ENCODE measurements around the gene GSTT2.

The GSTT2 gene

DNA sequence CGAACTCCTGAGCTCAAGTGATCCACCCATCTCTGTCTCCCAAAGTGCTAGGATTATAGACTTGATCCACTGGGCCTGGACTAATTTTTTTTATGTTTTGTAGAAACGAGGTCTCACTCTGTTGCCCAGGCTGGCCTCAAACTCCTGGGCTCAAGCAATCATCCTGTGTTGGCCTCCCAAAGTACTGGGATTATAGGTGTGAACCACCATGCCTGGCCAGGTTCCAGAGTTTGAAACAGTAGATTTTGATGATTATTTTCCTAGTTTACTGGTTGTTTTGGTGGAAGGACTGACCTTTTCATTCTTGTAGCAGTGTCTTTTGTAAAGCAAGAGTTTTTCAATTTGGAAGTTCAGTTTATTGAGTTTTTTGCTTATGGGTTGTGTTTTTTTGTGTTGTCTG lies 46.1 kb downstream of the GSTT2 start:
- no peak overlapping the region for H3K4me3 ChIP-seq (ENCODE audit: low read depth in 1 of 2, low read length in 2 of 2)
- H3K9ac ChIP-seq (ENCODE audit: low read depth in 1 of 2, low read length in 2 of 2), result no peak overlapping the region
- peaks cover 0 to 5% of the 10 kb centered on the region in 2 donors for H3K4me1 ChIP-seq (ENCODE audit: control insufficient read depth in 1 of 2, insufficient read depth in 2 of 2, low read length in 2 of 2)
- H3K27ac ChIP-seq (ENCODE audit: low read depth, low read length), result no peak overlapping the region
- H3K9me3 ChIP-seq (ENCODE audit: control insufficient read depth in 1 of 2, low read length in 2 of 2), result no peaks in the 10 kb centered on the region
- no peaks in the 10 kb centered on the region for H3K27me3 ChIP-seq (ENCODE audit: control insufficient read depth in 1 of 2, insufficient read depth in 2 of 2, low read length in 2 of 2)
- peaks cover 0 to 13% of the 10 kb centered on the region in 2 donors for H3K36me3 ChIP-seq (ENCODE audit: control insufficient read depth in 1 of 2, insufficient read depth in 2 of 2, low read length in 2 of 2)

- Histone ChIP-seq H3K4me3 (ENCODE audit: low read depth in 1 of 2, low read length in 2 of 2) (no peak overlapping the region), H3K27me3 (ENCODE audit: control insufficient read depth in 1 of 2, insufficient read depth in 2 of 2, low read length in 2 of 2) (no peaks in the 10 kb centered on the region), H3K4me1 (ENCODE audit: control insufficient read depth in 1 of 2, insufficient read depth in 2 of 2, low read length in 2 of 2) (peaks cover 0 to 5% of the 10 kb centered on the region in 2 donors), H3K36me3 (ENCODE audit: control insufficient read depth in 1 of 2, insufficient read depth in 2 of 2, low read length in 2 of 2) (peaks cover 0 to 17% of the 10 kb centered on the region in 2 donors), H3K27ac (ENCODE audit: low read depth, low read length) (no peak overlapping the region), H3K9me3 (ENCODE audit: control insufficient read depth in 1 of 2, low read length in 2 of 2) (no peaks in the 10 kb centered on the region), H3K9ac (ENCODE audit: low read depth in 1 of 2, low read length in 2 of 2) (no peak overlapping the region)
Measured at GRCh38 chr22:24026733-24027132, 46.8 kb downstream of the GSTT2 start.

DNA sequence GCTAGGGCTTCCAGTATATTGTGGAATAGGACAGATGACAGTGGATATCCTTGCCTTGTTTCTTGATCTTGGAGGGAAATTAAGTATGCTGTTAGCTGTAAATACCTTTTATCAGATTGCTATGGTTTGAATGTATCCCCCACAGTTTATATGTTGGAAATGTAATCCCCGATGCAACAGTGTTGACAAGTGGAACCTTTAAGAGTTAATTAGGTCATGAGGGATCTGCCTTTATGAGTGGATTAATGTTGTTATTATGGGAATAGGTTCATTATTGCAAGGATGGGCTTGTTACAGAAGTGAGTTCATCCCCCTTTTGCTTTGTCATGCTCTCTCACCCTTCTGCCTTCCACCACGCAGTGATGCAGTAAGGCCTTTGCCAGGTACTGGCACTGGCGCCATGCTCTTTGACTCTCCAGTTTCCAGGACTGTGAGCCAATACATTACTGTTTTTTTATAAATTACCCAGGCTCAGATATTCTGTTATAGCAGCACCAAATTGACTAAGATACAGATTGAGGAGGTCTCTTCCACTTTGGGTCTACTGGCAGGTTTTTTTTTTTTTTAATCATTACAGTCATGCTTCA lies 47.5 kb downstream of the GSTT2 start:
- H3K27me3 ChIP-seq (ENCODE audit: control insufficient read depth in 1 of 2, insufficient read depth in 2 of 2, low read length in 2 of 2), result no peaks in the 10 kb centered on the region
- no peak overlapping the region for H3K4me3 ChIP-seq (ENCODE audit: low read depth in 1 of 2, low read length in 2 of 2)
- H3K4me1 ChIP-seq (ENCODE audit: control insufficient read depth in 1 of 2, insufficient read depth in 2 of 2, low read length in 2 of 2), result peaks cover 0 to 5% of the 10 kb centered on the region in 2 donors
- H3K27ac ChIP-seq (ENCODE audit: low read depth, low read length), result no peak overlapping the region
- peaks cover 0 to 17% of the 10 kb centered on the region in 2 donors for H3K36me3 ChIP-seq (ENCODE audit: control insufficient read depth in 1 of 2, insufficient read depth in 2 of 2, low read length in 2 of 2)
- H3K9me3 ChIP-seq (ENCODE audit: control insufficient read depth in 1 of 2, low read length in 2 of 2), result no peaks in the 10 kb centered on the region
- no peak overlapping the region for H3K9ac ChIP-seq (ENCODE audit: low read depth in 1 of 2, low read length in 2 of 2)

DNA sequence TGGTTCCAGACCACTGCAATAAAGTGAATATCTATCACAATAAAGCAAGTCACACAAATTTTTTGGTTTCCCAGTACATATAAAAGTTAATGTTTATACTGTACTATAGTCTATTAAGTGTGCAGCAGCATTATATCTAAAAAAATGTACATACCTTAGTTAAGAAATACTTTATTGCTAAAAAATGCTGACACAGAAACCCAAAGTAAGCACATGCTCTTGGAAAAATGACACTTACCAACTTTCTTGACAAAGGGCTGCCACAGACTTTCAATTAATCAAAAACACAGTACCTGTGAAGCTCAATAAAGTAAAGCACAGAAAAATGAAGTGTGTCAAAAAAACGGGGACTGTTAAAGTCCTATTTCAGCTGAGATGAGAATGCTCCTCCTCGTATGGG lies 48.1 kb downstream of the GSTT2 start:
- H3K9ac ChIP-seq (ENCODE audit: low read depth in 1 of 2, low read length in 2 of 2), result no peak overlapping the region
- H3K27ac ChIP-seq (ENCODE audit: low read depth, low read length), result no peak overlapping the region
- no peak overlapping the region for H3K4me3 ChIP-seq (ENCODE audit: low read depth in 1 of 2, low read length in 2 of 2)
- H3K9me3 ChIP-seq (ENCODE audit: control insufficient read depth in 1 of 2, low read length in 2 of 2), result no peaks in the 10 kb centered on the region
- H3K36me3 ChIP-seq (ENCODE audit: control insufficient read depth in 1 of 2, insufficient read depth in 2 of 2, low read length in 2 of 2), result peaks cover 0 to 17% of the 10 kb centered on the region in 2 donors
- H3K27me3 ChIP-seq (ENCODE audit: control insufficient read depth in 1 of 2, insufficient read depth in 2 of 2, low read length in 2 of 2), result no peaks in the 10 kb centered on the region
- peaks cover 0 to 5% of the 10 kb centered on the region in 2 donors for H3K4me1 ChIP-seq (ENCODE audit: control insufficient read depth in 1 of 2, insufficient read depth in 2 of 2, low read length in 2 of 2)

DNA sequence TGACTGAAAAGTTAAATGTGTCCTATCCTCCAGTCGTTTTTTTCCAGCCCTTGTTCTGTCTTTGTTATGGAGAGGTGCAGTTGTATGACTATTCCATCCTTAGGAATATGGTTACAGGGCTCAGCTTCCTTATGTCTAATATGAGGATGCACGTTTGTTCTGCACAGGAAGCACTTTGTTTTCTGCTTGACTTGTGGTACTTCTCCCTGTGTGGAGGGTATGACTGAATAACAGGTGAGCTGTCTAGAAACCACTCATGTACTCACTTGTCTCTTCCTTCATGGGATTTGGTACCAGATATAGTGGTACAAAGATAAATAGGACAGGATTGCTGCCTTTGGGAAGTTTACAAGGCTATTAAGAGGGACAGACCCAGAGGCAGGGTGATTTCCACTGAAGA lies 48.6 kb downstream of the GSTT2 start:
- H3K36me3 ChIP-seq (ENCODE audit: control insufficient read depth in 1 of 2, insufficient read depth in 2 of 2, low read length in 2 of 2), result peaks cover 0 to 17% of the 10 kb centered on the region in 2 donors

DNA sequence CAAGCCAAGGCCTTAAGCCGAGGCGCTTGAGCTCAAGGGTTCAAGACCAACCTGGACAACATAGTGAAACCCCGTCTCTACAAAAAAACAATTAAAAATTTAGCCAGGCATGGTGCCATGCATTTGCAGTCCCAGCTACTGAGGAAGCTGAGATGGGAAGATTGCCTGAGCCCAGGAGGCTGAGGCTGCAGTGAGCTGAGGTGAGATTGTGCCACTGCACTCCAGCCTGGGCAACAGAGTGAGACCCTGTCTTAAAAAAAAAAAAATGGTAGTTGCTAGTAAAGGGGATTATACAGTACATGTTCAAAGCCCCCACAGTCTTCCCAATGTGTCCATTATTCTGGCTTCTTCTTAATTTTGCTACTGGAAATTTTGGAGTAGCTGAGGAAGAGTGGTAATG lies 49.4 kb downstream of the GSTT2 start:
- no peak overlapping the region for H3K9ac ChIP-seq (ENCODE audit: low read depth in 1 of 2, low read length in 2 of 2)
- H3K4me1 ChIP-seq (ENCODE audit: control insufficient read depth in 1 of 2, insufficient read depth in 2 of 2, low read length in 2 of 2), result no peaks in the 10 kb centered on the region
- H3K36me3 ChIP-seq (ENCODE audit: control insufficient read depth in 1 of 2, insufficient read depth in 2 of 2, low read length in 2 of 2), result peaks cover 0 to 17% of the 10 kb centered on the region in 2 donors
- H3K4me3 ChIP-seq (ENCODE audit: low read depth in 1 of 2, low read length in 2 of 2), result no peak overlapping the region
- H3K27ac ChIP-seq (ENCODE audit: low read depth, low read length), result no peak overlapping the region
- no peaks in the 10 kb centered on the region for H3K27me3 ChIP-seq (ENCODE audit: control insufficient read depth in 1 of 2, insufficient read depth in 2 of 2, low read length in 2 of 2)
- H3K9me3 ChIP-seq (ENCODE audit: control insufficient read depth in 1 of 2, low read length in 2 of 2), result no peaks in the 10 kb centered on the region

More for the DNA sequence above, 48.6 kb downstream of the GSTT2 start:
- Histone ChIP-seq H3K4me1 (ENCODE audit: control insufficient read depth in 1 of 2, insufficient read depth in 2 of 2, low read length in 2 of 2) (no peaks in the 10 kb centered on the region), H3K4me3 (ENCODE audit: low read depth in 1 of 2, low read length in 2 of 2) (no peak overlapping the region), H3K9ac (ENCODE audit: low read depth in 1 of 2, low read length in 2 of 2) (no peak overlapping the region), H3K27ac (ENCODE audit: low read depth, low read length) (no peak overlapping the region), H3K9me3 (ENCODE audit: control insufficient read depth in 1 of 2, low read length in 2 of 2) (no peaks in the 10 kb centered on the region), H3K27me3 (ENCODE audit: control insufficient read depth in 1 of 2, insufficient read depth in 2 of 2, low read length in 2 of 2) (no peaks in the 10 kb centered on the region)

DNA sequence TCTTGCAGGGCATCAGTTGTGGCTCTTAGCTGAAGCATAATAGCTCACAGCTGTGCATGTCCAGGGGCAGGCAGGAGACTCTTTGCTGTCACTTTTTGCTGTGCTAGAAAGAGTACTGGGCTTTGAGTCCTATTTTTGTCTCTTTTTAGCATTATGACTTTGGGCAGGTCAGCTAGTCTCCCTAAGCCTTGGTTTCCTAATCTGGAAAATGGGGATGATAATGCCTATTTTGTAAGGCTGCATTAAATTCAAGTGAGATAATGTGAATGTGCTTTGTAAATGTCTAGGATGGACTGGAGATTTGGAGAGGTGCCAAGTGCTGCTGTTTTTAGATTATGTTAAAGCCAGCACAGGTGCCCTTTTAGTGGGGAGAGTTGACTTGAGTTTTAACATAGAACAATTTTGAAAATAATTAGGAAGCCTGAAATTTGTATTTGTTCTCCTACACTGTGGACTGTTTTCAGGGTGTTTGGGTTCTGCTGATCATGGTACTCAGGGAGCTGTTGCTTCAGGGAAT lies 50.3 kb downstream of the GSTT2 start:
- H3K9ac ChIP-seq (ENCODE audit: low read depth in 1 of 2, low read length in 2 of 2), result no peak overlapping the region
- no peak overlapping the region for H3K27ac ChIP-seq (ENCODE audit: low read depth, low read length)
- peaks cover under 1 to 18% of the 10 kb centered on the region in 2 donors for H3K36me3 ChIP-seq (ENCODE audit: control insufficient read depth in 1 of 2, insufficient read depth in 2 of 2, low read length in 2 of 2)
- no peak overlapping the region for H3K4me3 ChIP-seq (ENCODE audit: low read depth in 1 of 2, low read length in 2 of 2)
- no peaks in the 10 kb centered on the region for H3K9me3 ChIP-seq (ENCODE audit: control insufficient read depth in 1 of 2, low read length in 2 of 2)
- H3K27me3 ChIP-seq (ENCODE audit: control insufficient read depth in 1 of 2, insufficient read depth in 2 of 2, low read length in 2 of 2), result no peaks in the 10 kb centered on the region
- no peaks in the 10 kb centered on the region for H3K4me1 ChIP-seq (ENCODE audit: control insufficient read depth in 1 of 2, insufficient read depth in 2 of 2, low read length in 2 of 2)
